Testis (tissue), 2 donors: Measurements from ENCODE around the gene PPP1R14C.

ENCODE experiments used
- POLR2A ChIP-seq: fragments of 450-650 bp; IDR thresholded peaks from one replicate; pipeline ENCODE4 v1.6.1; 2017; ENCODE audit warnings: antibody characterized with exemption, mild to moderate bottlenecking, moderate library complexity
- TF ChIP-seq, protein P1 (sequence below), 3 experiments: fragments of 450-650 bp in 2 of 3; fragments of 200-600 bp in 1 of 3; sonication (generic) in 1 of 3; IDR thresholded peaks; one replicate each; pipeline ENCODE4 v1.5.1; 2016 to 2019; ENCODE audit warnings: antibody characterized with exemption in 3 of 3, mild to moderate bottlenecking in 2 of 3, moderate library complexity in 1 of 3

DNA sequence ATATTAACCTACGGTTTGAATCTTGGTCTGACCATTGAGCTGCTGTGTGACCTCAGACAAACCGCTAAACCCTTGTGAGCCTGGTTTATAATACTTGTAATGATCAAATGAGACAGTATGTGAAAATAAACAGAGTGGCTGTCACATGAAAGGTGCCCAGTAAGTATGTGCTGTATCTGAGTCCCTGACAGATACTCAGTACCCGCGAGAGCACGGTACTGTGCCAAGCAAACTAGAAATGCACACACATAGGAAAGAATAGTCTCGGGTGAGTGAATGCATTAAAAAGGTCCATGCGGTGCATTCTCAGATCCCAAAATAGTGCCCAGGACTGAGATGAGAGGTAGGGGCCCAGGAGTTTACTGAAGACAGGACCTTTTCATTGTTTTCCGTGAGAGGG is 93.3 kb downstream of the PPP1R14C start:
- TF ChIP-seq POLR2A, result no peak
- TF ChIP-seq, protein P1, sequence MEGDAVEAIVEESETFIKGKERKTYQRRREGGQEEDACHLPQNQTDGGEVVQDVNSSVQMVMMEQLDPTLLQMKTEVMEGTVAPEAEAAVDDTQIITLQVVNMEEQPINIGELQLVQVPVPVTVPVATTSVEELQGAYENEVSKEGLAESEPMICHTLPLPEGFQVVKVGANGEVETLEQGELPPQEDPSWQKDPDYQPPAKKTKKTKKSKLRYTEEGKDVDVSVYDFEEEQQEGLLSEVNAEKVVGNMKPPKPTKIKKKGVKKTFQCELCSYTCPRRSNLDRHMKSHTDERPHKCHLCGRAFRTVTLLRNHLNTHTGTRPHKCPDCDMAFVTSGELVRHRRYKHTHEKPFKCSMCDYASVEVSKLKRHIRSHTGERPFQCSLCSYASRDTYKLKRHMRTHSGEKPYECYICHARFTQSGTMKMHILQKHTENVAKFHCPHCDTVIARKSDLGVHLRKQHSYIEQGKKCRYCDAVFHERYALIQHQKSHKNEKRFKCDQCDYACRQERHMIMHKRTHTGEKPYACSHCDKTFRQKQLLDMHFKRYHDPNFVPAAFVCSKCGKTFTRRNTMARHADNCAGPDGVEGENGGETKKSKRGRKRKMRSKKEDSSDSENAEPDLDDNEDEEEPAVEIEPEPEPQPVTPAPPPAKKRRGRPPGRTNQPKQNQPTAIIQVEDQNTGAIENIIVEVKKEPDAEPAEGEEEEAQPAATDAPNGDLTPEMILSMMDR (IDR thresholded peaks at IDR 0.05), result no peak
